WI38 (cell line): ENCODE results near the gene ARHGAP12.
"Not testable (repeated sequence)": the region's sequence is repeated elsewhere in the genome, so short reads cannot be mapped to it uniquely, and the experiment has no call there.

Experiments
- H3K4me3 ChIP-seq: 2 replicates; pipeline ENCODE4 v1.5.1; 2011; ENCODE audit warnings: low read depth, mild to moderate bottlenecking, control low read depth, low read length
- CTCF ChIP-seq: IDR thresholded peaks from 2 replicates; pipeline ENCODE4 v1.5.1; 2012; ENCODE audit warnings: low read depth, mild to moderate bottlenecking, control low read depth, low read length

The ARHGAP12 gene

DNA sequence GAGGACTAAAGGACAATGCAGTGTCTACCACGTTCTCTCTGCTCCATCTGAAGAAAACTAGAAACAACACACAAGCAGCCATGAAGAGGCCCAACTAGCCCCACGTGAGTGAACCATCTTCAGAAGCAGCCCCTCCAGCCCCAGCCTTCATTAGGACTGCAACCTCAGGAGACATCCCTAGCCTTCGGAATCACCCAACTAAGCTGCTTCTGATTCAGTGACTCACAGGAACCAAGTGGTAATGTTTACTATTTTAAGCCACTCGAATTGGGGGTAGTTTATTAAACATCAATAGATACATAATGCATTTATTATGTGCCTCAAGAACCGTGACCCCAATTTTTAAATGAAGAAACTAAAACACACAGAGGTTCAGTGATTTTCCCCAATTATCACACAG lies 22.6 kb downstream of the ARHGAP12 start:
- no peak overlapping the region for H3K4me3 ChIP-seq

GRCh38 chr10:31905586-31905985 lies 23.0 kb downstream of the ARHGAP12 start:
- TF ChIP-seq CTCF: no peak
- H3K4me3 ChIP-seq: no peak overlapping the region

More for the DNA sequence above, 22.6 kb downstream of the ARHGAP12 start:
- TF ChIP-seq CTCF: no peak

GRCh38 chr10:31902625-31903024 lies 26.0 kb downstream of the ARHGAP12 start:
- TF ChIP-seq CTCF: no peak
- H3K4me3 ChIP-seq: no peak overlapping the region

DNA sequence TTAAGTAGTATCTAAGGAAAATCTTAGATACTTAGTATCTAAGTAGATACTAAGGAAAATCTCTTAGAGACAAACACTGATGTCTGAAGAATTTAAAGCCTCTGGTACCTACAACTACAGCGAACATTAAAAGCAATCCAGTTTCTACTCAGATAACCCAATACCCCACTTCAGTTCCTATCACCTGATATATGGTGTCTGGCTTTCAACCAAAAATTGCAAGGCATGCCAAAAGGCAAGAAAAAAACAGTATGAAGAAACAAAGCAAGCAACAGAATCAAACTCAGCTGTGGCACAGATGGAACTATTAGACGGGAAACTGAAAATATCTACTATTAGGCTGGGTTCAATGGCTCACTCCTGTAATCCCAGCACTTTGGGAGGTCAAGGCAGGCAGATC lies 31.1 kb downstream of the ARHGAP12 start:
- no peak overlapping the region for H3K4me3 ChIP-seq
- no peak for TF ChIP-seq CTCF

DNA sequence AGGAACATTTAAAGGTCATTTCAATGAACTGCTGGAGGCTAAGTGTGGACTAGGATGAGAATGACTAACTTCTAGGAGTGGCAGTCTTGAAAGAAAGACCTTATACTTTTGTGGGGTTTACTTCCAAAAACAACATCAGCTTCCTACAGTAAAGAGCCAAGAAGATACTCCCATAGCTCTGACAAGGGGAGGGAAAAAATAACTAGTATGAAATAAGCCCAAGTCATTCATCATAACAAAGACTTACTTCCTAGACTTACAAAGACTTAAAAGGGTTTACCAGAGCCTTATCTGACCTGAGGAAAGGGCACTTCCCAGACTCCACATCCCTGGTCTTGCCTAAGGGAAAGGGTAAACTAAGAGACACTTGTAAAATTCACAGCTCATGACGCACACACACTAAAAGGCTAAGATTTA lies 31.7 kb downstream of the ARHGAP12 start:
- TF ChIP-seq CTCF: no peak
- no peak overlapping the region for H3K4me3 ChIP-seq

DNA sequence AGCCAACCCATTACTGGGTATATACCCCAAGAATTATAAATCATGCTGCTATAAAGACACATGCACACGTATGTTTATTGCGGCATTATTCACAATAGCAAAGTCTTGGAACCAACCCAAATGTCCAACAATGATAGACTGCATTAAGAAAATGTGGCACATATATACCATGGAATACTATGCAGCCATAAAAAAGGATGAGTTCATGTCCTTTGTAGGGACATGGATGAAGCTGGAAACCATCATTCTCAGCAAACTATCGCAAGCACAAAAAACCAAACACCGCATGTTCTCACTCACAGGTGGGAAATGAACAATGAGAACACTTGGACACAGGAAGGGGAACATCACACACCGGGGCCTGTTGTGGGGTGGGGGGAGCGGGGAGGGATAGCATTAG lies 32.9 kb downstream of the ARHGAP12 start:
- not testable (repeated sequence) for H3K4me3 ChIP-seq

- H3K4me3 ChIP-seq: no peak overlapping the region
- no peak for TF ChIP-seq CTCF
Measured at GRCh38 chr10:31888442-31888841, 40.2 kb downstream of the ARHGAP12 start.

DNA sequence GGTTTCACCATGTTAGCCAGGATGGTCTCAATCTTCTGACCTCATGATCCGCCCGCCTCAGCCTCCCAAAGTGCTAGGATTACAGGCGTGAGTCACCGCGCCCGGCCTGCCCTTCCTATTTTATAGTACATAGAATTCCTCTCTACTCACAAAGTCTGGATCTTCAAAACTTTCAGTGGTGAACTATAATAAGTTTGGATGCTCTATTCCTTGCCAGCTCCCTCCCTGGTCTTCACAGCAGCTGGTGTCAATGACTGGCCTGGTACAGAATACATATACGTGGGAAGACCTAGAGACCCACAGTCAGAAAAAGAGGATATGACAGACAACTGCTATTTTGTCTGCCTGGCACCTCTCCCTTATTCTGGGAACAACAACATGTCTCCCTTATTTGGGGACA lies 40.8 kb downstream of the ARHGAP12 start:
- H3K4me3 ChIP-seq: no peak overlapping the region
- no peak for TF ChIP-seq CTCF
